Measurements from ENCODE around the gene SCGN.
"Not testable (repeated sequence)": the region's sequence is repeated elsewhere in the genome, so short reads cannot be mapped to it uniquely, and the experiment has no call there.

Gene SCGN

DNA sequence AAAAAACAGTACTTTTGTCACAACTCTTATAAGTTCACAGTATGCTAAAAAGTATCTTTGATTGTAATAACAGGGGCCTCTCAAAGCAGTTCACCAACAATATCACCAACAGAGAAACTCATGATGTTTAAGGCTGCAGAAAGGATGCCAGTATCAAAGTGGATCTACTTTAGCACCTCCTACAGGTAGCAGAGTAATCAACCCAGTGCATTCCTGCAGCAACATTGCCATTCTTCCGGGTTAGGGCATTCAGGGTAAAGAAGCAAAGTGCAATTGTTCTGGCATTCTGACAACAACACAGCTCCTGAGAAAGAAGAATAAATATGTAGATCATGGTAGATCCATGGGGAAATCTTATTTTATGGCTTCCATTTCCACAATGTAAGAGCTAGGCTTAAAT lies 95.0 kb downstream of the SCGN start:
- TF ChIP-seq CTCF (conservative IDR thresholded peaks at IDR 0.05; ENCODE audit: low read depth, low read length) = no peak
- DNase-seq (ENCODE audit: low read depth) = no peak
- H3K4me3 ChIP-seq (ENCODE audit: low read depth, low read length) = no peak overlapping the region

DNA sequence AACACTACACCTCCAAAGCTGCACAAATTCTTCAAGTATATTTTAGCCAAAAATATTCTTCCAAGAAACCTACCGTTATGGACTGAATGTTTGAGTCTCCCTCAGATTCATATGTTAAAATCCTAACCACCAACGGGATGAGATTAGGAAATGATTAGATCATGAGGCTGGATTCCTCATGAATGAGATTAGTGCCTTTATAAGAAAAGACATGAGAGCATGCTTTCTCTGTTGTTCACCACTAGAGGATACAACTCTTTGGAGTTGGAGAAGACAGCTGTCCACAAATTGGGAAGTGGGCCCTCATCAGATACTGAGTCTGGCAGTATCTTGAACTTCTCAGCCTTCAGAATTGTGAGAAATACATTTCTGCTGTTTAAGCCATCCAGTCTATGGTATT lies 95.5 kb downstream of the SCGN start:
- H3K4me3 ChIP-seq (ENCODE audit: low read depth, low read length) = no peak overlapping the region
- DNase-seq (ENCODE audit: low read depth) = no peak
- TF ChIP-seq CTCF (conservative IDR thresholded peaks at IDR 0.05; ENCODE audit: low read depth, low read length) = no peak

DNA sequence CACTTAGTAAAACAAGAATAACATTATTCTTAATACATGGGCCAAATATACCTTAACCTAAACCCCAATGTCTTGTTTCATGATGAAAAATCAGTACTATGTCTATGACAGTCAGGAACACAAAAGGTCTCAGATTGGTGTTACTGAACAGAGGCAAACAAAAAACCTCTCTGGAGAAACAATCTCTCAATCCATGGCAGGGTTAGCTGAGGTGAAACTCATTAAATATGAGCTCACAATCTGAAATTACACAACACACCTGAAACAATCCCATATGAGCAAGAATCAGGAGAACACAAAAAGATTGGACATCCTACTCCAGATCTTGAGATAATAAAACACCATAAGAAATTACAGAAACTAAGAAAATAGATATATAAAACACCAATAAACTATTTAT lies 96.0 kb downstream of the SCGN start:
- TF ChIP-seq CTCF (conservative IDR thresholded peaks at IDR 0.05; ENCODE audit: low read depth, low read length) = no peak

DNA sequence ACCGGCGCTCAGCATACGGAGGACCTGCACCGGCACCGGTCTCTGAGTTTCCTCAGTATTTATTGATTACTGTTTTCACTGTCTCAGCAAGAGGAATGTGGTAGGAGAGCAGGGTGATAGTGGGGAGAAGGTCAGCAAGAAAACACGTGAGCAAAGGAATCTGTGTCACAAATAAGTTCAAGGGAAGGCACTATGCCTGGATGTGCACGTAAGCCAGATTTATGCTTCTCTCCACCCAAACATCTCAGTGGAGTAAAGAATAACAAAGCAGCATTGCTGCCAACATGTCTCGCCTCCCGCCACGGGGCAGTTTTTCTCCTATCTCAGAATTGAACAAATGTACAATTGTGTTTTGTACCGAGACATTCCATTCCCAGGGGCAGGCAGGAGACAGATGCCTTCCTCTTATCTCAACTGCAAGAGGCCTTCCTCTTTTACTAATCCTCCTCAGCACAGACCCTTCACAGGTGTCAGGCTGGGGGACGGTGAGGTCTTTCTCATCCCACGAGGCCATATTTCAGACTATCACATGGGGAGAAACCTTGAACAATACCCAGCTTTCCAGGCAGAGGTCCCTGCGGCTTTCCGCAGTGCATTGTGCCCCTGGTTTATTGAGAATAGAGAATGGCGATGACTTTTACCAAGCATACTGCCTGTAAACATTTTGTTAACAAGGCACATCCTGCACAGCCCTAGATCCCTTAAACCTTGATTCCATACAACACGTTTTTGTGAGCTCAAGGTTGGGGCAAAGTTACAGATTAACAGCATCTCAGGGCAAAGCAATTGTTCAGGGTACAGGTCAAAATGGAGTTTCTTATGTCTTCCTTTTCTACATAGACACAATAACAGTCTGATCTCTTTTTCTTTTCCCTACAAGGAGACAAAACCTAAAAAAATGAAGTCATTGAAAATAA lies 96.8 kb downstream of the SCGN start:
- H3K4me3 ChIP-seq (ENCODE audit: low read depth, low read length); DNase-seq (ENCODE audit: low read depth): not testable (repeated sequence)

More for the DNA sequence above, 96.0 kb downstream of the SCGN start:
- no peak for DNase-seq (ENCODE audit: low read depth)
- H3K4me3 ChIP-seq (ENCODE audit: low read depth, low read length) = no peak overlapping the region

- H3K4me3 ChIP-seq (ENCODE audit: low read depth, low read length) = no peak overlapping the region
- TF ChIP-seq CTCF (conservative IDR thresholded peaks at IDR 0.05; ENCODE audit: low read depth, low read length) = no peak
- DNase-seq (ENCODE audit: low read depth) = no peak
Observed at GRCh38 chr6:25749837-25750236, 97.8 kb downstream of the SCGN start.

DNA sequence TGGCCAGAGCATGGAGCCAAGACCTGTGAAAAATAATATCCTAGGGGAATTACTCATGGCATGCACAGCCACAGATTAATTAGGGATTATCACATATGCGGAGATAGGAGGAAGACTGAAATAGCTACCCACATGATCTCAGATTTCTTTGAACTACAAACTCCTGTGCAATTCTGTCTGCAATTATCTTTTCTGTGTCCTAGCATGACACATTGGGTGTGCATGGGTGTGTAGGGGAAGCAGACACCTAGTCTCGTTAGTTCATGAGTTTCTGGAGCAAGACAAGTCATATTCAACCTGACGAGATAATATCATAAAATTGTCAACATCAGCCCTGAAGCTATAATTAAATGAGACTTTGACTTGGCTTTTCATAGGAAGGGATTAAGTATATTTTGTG lies 98.9 kb downstream of the SCGN start:
- no peak overlapping the region for H3K4me3 ChIP-seq (ENCODE audit: low read depth, low read length)
- TF ChIP-seq CTCF (conservative IDR thresholded peaks at IDR 0.05; ENCODE audit: low read depth, low read length) = no peak
- DNase-seq (ENCODE audit: low read depth) = no peak
